HepG2 (cell line): ENCODE data around the gene EPB41L2.

Experiments
- KAT8 ChIP-seq: IDR thresholded peaks from 2 replicates; pipeline ENCODE4 v1.6.1; 2016; ENCODE audit warnings: missing genetic modification reagents, missing compliant biosample characterization
- POLR2AphosphoS5 ChIP-seq: IDR thresholded peaks from 2 replicates; pipeline ENCODE4 v1.6.1; 2012; ENCODE audit warnings: low read depth, low read length
- YY1 ChIP-seq: IDR thresholded peaks from 2 replicates; pipeline ENCODE4 v1.6.1; 2011; ENCODE audit warnings: low read length, low read depth, moderate library complexity, mild to moderate bottlenecking; ENCODE audit not compliant: insufficient read depth, insufficient replicate concordance
- ZNF678 ChIP-seq: sonication (generic); formaldehyde crosslinking; IDR thresholded peaks from 2 replicates; pipeline ENCODE4 v1.4.0; 2020; ENCODE audit warnings: mild to moderate bottlenecking, missing genetic modification reagents
- TF ChIP-seq, protein P1 (sequence below): sonication (generic); formaldehyde crosslinking; IDR thresholded peaks from 2 replicates; pipeline ENCODE4 v1.5.0; 2020; ENCODE audit warnings: mild to moderate bottlenecking, missing genetic modification reagents, moderate library complexity
- TF ChIP-seq, protein P2 (sequence below), 2 experiments: sonication (generic) in 1 of 2; formaldehyde crosslinking in 1 of 2; IDR thresholded peaks; 2 replicates each; pipeline versions ENCODE4 v1.5.1 to v1.6.1; 2011 to 2020; ENCODE audit warnings: borderline replicate concordance in 1 of 2, low read depth in 1 of 2, low read length in 1 of 2, mild to moderate bottlenecking in 1 of 2, missing genetic modification reagents in 1 of 2, moderate library complexity in 1 of 2

DNA sequence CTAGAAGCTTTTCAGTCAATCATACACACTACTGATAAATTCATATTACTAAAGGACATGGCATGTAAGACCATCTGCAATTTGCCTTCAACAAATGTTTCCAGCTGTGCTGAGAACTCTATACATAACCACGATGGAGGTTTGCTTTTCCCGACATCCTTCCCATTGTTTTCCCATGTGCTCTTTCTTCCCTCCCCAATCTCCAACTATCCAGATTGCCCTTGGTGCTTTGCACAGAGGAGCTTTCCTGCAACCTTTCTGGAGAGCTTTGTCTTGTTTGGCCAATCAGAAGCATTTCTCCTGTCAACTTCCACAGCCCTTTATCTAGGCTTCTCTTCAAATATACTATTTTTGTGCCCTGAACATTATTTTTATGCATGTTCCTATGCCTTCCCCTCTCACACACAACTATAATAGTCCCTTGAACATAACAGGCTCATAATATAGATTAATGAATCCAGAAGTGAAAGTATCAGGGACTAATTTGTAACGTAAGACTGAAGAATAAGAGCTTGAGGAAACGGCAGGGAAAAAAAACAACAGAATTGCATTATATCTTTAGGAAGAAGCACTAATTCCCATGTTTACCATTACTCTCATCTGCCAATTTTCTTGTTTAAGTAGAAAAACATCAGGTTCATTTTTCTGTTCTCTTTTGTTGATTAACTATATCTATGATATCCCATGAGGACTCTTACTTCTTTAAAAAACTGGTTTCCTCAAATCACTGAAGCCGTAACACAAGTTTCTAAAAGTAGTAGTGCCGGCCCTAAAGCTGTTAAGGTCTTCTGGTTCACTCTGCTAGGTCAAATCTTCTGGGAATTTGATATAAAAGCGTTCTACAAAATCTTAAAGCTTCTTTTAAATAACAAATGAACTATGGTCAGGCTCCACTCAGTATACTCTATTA lies 215.8 kb downstream of the EPB41L2 start:
- TF ChIP-seq, protein P1, sequence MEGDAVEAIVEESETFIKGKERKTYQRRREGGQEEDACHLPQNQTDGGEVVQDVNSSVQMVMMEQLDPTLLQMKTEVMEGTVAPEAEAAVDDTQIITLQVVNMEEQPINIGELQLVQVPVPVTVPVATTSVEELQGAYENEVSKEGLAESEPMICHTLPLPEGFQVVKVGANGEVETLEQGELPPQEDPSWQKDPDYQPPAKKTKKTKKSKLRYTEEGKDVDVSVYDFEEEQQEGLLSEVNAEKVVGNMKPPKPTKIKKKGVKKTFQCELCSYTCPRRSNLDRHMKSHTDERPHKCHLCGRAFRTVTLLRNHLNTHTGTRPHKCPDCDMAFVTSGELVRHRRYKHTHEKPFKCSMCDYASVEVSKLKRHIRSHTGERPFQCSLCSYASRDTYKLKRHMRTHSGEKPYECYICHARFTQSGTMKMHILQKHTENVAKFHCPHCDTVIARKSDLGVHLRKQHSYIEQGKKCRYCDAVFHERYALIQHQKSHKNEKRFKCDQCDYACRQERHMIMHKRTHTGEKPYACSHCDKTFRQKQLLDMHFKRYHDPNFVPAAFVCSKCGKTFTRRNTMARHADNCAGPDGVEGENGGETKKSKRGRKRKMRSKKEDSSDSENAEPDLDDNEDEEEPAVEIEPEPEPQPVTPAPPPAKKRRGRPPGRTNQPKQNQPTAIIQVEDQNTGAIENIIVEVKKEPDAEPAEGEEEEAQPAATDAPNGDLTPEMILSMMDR (CRISPR knock-in tag), result no peak
- TF ChIP-seq, protein P2, sequence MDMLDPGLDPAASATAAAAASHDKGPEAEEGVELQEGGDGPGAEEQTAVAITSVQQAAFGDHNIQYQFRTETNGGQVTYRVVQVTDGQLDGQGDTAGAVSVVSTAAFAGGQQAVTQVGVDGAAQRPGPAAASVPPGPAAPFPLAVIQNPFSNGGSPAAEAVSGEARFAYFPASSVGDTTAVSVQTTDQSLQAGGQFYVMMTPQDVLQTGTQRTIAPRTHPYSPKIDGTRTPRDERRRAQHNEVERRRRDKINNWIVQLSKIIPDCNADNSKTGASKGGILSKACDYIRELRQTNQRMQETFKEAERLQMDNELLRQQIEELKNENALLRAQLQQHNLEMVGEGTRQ (IDR thresholded peaks at IDR 0.05; ENCODE audit: low read depth, low read length), result no peak
- TF ChIP-seq, protein P2 (CRISPR knock-in tag; IDR thresholded peaks at IDR 0.05; ENCODE audit: borderline replicate concordance), result no peak
- no peak for TF ChIP-seq KAT8
- no peak for TF ChIP-seq YY1
- no peak for TF ChIP-seq POLR2AphosphoS5
- TF ChIP-seq ZNF678, result no peak
